SHP77 treated with DMSO at 0.1 percent for 48 hours (cell line): ENCODE data around the gene INPP4B.

ENCODE experiments used
- DNase-seq: peaks from one replicate; lab custom pipeline; 2025; lab: John Stamatoyannopoulos, UW

Gene INPP4B

DNA sequence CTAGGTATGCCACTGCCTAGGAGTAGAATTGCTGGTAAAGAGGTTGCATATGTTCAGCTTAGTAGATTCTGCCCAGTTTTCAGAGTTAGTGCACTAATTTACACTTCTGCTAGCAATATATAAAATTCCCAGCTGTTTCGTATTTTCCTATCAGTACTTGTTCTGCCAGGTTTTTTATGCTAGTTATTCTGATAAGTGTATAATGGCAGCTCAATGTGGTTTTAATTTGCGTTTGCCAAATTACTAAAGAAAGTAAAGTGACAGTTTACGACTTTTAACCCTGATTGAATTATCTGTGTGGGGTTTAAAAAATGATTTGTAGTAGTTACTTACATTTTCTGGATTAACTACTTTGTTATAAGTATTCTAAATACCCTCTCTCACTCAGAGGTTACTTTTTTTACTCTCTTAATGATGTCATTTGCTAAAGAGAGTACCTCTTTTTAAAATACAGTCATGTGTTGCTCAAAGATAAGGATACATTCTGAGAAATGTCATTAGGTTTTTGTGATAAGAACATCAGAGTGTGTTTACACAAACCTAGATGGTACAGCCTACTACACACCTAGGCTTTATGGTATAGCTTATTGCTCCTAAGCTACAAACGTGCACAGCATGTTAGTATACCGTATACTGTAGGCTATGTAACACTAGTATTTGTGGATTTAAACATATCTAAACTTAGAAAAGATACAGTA is 846.5 kb downstream of the INPP4B start:
- DNase-seq, result no peak

- no peak for DNase-seq
These were observed 851.0 kb downstream of the INPP4B start for GRCh38 chr4:141995056-141995455.

GRCh38 chr4:141977433-141977832 is 868.7 kb downstream of the INPP4B start:
- DNase-seq, result no peak
